Nephron progenitor cell (in vitro differentiated cells): Measurements from ENCODE around the gene ZRANB3.

ENCODE experiments used
- DNase-seq: peaks from one replicate; pipeline ENCODE4 v3.0.0; 2021
- H3K27ac Mint-ChIP-seq: 2 replicates; pipeline ENCODE4 v1.8.0; 2021; ENCODE audit warnings: mild to moderate bottlenecking, moderate library complexity, mixed read lengths
- H3K27me3 Mint-ChIP-seq: 2 replicates; pipeline ENCODE4 v1.8.0; 2021; ENCODE audit warnings: mild to moderate bottlenecking, low read depth, mixed read lengths; ENCODE audit not compliant: poor library complexity
- H3K36me3 Mint-ChIP-seq: 2 replicates; pipeline ENCODE4 v1.8.0; 2021; ENCODE audit warnings: low read depth, mixed read lengths
- H3K4me1 Mint-ChIP-seq: 2 replicates; pipeline ENCODE4 v1.8.0; 2021; ENCODE audit warnings: mixed read lengths
- H3K4me3 Mint-ChIP-seq: 2 replicates; pipeline ENCODE4 v1.8.0; 2021; ENCODE audit warnings: mild to moderate bottlenecking, moderate library complexity, mixed read lengths
- H3K9me3 Mint-ChIP-seq: 2 replicates; pipeline ENCODE4 v1.8.0; 2021; ENCODE audit warnings: mild to moderate bottlenecking, moderate library complexity, mixed read lengths
- CTCF ChIP-seq: fragments of 200-600 bp; sonication (generic); IDR thresholded peaks from 2 replicates; pipeline ENCODE4 v1.5.0; 2021; ENCODE audit warnings: antibody characterized with exemption

The ZRANB3 gene

GRCh38 chr2:135163306-135163705, 367.7 kb downstream of the ZRANB3 start:
- H3K36me3 Mint-ChIP-seq, result peaks cover 53% of the 10 kb centered on the region
- no peaks in the 10 kb centered on the region for H3K27me3 Mint-ChIP-seq
- H3K4me1 Mint-ChIP-seq, result no peaks in the 10 kb centered on the region
- no peak for DNase-seq
- H3K4me3 Mint-ChIP-seq, result no peak overlapping the region
- H3K27ac Mint-ChIP-seq, result peak overlapping the region; percentile 35
- no peak for TF ChIP-seq CTCF
- no peaks in the 10 kb centered on the region for H3K9me3 Mint-ChIP-seq

GRCh38 chr2:135162786-135163185, 368.2 kb downstream of the ZRANB3 start:
- H3K36me3 Mint-ChIP-seq, result peaks cover 53% of the 10 kb centered on the region

GRCh38 chr2:135162377-135162776, 368.6 kb downstream of the ZRANB3 start:
- Mint-ChIP-seq H3K27me3 (no peaks in the 10 kb centered on the region), H3K27ac (no peak overlapping the region), H3K4me1 (no peaks in the 10 kb centered on the region), H3K36me3 (peaks cover 53% of the 10 kb centered on the region), H3K4me3 (no peak overlapping the region), H3K9me3 (no peaks in the 10 kb centered on the region)
- no peak for DNase-seq
- TF ChIP-seq CTCF, result no peak

More at GRCh38 chr2:135162786-135163185, 368.2 kb downstream of the ZRANB3 start:
- no peak for DNase-seq
- Mint-ChIP-seq H3K27me3 (no peaks in the 10 kb centered on the region), H3K4me1 (no peaks in the 10 kb centered on the region), H3K27ac (no peak overlapping the region), H3K4me3 (no peak overlapping the region), H3K9me3 (no peaks in the 10 kb centered on the region)
- no peak for TF ChIP-seq CTCF

- Mint-ChIP-seq H3K27ac (no peak overlapping the region), H3K4me3 (no peak overlapping the region), H3K9me3 (no peaks in the 10 kb centered on the region), H3K36me3 (peaks cover 62% of the 10 kb centered on the region), H3K27me3 (no peaks in the 10 kb centered on the region), H3K4me1 (no peaks in the 10 kb centered on the region)
- DNase-seq, result no peak
- TF ChIP-seq CTCF, result no peak
These were observed 371.8 kb downstream of the ZRANB3 start for GRCh38 chr2:135159191-135159590.

GRCh38 chr2:135157856-135158255, 373.2 kb downstream of the ZRANB3 start:
- Mint-ChIP-seq H3K4me3 (no peak overlapping the region), H3K9me3 (no peaks in the 10 kb centered on the region), H3K27me3 (no peaks in the 10 kb centered on the region), H3K27ac (no peak overlapping the region), H3K36me3 (peaks cover 64% of the 10 kb centered on the region), H3K4me1 (no peaks in the 10 kb centered on the region)
- DNase-seq, result no peak
- no peak for TF ChIP-seq CTCF

- no peak overlapping the region for H3K4me3 Mint-ChIP-seq
- no peak for TF ChIP-seq CTCF
- H3K4me1 Mint-ChIP-seq, result peaks cover 18% of the 10 kb centered on the region
- H3K9me3 Mint-ChIP-seq, result no peaks in the 10 kb centered on the region
- H3K27me3 Mint-ChIP-seq, result no peaks in the 10 kb centered on the region
- DNase-seq, result no peak
- H3K27ac Mint-ChIP-seq, result peak overlapping the region; percentile 7
- peaks cover 78% of the 10 kb centered on the region for H3K36me3 Mint-ChIP-seq
These were observed 376.1 kb downstream of the ZRANB3 start for GRCh38 chr2:135154962-135155361.
